Panc1 (cell line): ENCODE data around the gene CYP2C18. TPM values are rescaled to one million over a fixed set of nuclear protein-coding genes. Genes with fewer than 3 reads are reported as not detected.

Experiments
- ATAC-seq: fragments of 200-7000 bp; cut with Tn5 transposase; 2 replicates; pipeline ENCODE4 v1.9.1; 2020; ENCODE audit warnings: mild to moderate bottlenecking, moderate library complexity
- BruUV-seq: library from RNA; stranded (reverse); fragments of 400-500 nt; replicated peaks from 2 replicates; lab custom pipeline; 2021; lab: Mats Ljungman, UMichigan
- CTCF ChIA-PET: fragments of 300-600 bp; sonication (Branson Sonifier 250); formaldehyde crosslinking; loops from one replicate; lab custom pipeline; 2022; ENCODE audit warnings: antibody characterized with exemption; lab: Charles Lee
- POLR2A ChIA-PET: fragments of 300-600 bp; sonication (Branson Sonifier 250); formaldehyde crosslinking; loops from one replicate; lab custom pipeline; 2022; ENCODE audit warnings: antibody characterized with exemption; lab: Charles Lee
- DNase-seq: peaks from one replicate; pipeline ENCODE4 v3.0.0-alpha.2; 2010; ENCODE audit warnings: low read depth, low spot score
- H3K27ac ChIP-seq: 2 replicates; pipeline ENCODE4 v1.5.1; 2011; ENCODE audit warnings: mild to moderate bottlenecking, low read length, inconsistent platforms
- H3K27me3 ChIP-seq: fragments of 200-500 bp; sonication (Bioruptor generic); 2 replicates; pipeline ENCODE4 v1.6.0; 2014; ENCODE audit warnings: low read length, inconsistent platforms; ENCODE audit not compliant: control insufficient read depth, insufficient read depth
- H3K36me3 ChIP-seq: fragments of 200-500 bp; sonication (Bioruptor generic); 2 replicates; pipeline ENCODE4 v1.5.1; 2014; ENCODE audit warnings: inconsistent platforms, mild to moderate bottlenecking, low read length, moderate library complexity; ENCODE audit not compliant: control insufficient read depth, insufficient read depth
- H3K4me1 ChIP-seq: 2 replicates; pipeline ENCODE4 v1.5.1; 2011; ENCODE audit warnings: inconsistent platforms, mild to moderate bottlenecking, low read length, moderate library complexity; ENCODE audit not compliant: control insufficient read depth, insufficient read depth
- H3K4me3 ChIP-seq, 2 experiments: 2 replicates each; pipeline ENCODE4 v1.5.1; 2011 to 2012; ENCODE audit warnings: low read depth in 2 of 2, low read length in 2 of 2, mild to moderate bottlenecking in 2 of 2, inconsistent platforms in 1 of 2, moderate library complexity in 1 of 2
- H3K9me3 ChIP-seq: fragments of 200-500 bp; sonication (Bioruptor generic); 2 replicates; pipeline ENCODE4 v1.5.1; 2014; ENCODE audit warnings: low read depth, mild to moderate bottlenecking, inconsistent platforms, low read length, moderate library complexity; ENCODE audit not compliant: control insufficient read depth, insufficient read depth
- CTCF ChIP-seq: fragments of 450-650 bp; IDR thresholded peaks from 2 replicates; pipeline ENCODE4 v1.5.1; 2017; ENCODE audit warnings: mild to moderate bottlenecking
- POLR2AphosphoS5 ChIP-seq: IDR thresholded peaks from 2 replicates; pipeline ENCODE4 v1.6.1; 2012; ENCODE audit warnings: mild to moderate bottlenecking, low read depth, low read length, moderate library complexity
- SIN3A ChIP-seq: IDR thresholded peaks from 2 replicates; pipeline ENCODE4 v1.6.1; 2012; ENCODE audit warnings: low read depth, mild to moderate bottlenecking, low read length, moderate library complexity, borderline replicate concordance; ENCODE audit not compliant: insufficient read depth
- TCF7L2 ChIP-seq: IDR thresholded peaks from 2 replicates; pipeline ENCODE4 v1.6.1; 2011; ENCODE audit warnings: mild to moderate bottlenecking, low read depth, low read length, inconsistent platforms
- in situ Hi-C: cut with HindIII; loops from 2 replicates; pipeline ENCODE4 v1.10.0; 2016; ENCODE audit warnings: low sequenced_read_pairs, low pct_unique_long_range_greater_than_20kb
- intact Hi-C: fragments of 100-400 bp; cut with micrococcal nuclease; formaldehyde crosslinking; loops from one replicate; pipeline ENCODE4 v1.10.0; 2022; ENCODE audit not compliant: unreplicated experiment
- total RNA-seq: library from RNA; stranded (reverse); gene quantifications from one replicate; pipeline ENCODE4 v1.2.1, GENCODE V29; 2021; ENCODE audit not compliant: unreplicated experiment
- TF ChIP-seq, protein P1 (sequence below), 2 experiments: IDR thresholded peaks; 2 replicates each; pipeline ENCODE4 v1.6.1; 2011 to 2012; ENCODE audit warnings: low read depth in 2 of 2, control low read depth in 1 of 2, low read length in 1 of 2, mild to moderate bottlenecking in 1 of 2, moderate library complexity in 1 of 2; ENCODE audit not compliant: insufficient read depth in 1 of 2

CYP2C18 gene
- total RNA-seq, 1 experiment from 2014 or later = not detected

DNA sequence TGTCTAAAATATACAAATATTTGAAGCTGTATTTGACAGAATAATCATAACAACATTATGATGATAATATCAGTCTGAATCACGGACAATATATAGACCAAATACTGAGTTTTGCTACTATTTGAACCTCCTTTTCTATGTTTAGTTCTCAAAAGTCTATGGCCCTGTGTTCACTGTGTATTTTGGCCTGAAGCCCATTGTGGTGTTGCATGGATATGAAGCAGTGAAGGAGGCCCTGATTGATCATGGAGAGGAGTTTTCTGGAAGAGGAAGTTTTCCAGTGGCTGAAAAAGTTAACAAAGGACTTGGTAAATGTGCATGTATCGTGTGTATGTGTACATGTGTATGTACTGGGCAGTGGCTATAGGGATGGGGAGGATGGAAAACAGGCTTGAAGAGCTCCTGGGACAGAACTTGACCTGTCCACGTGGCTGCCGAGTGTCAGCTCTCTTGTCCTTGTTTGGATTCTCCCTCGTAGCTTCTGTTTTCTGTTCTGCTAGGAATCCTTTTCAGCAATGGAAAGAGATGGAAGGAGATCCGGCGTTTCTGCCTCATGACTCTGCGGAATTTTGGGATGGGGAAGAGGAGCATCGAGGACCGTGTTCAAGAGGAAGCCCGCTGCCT lies 4.2 kb downstream of the CYP2C18 start:
- no peak overlapping the region for H3K4me3 ChIP-seq
- no peaks in the 10 kb centered on the region for H3K4me1 ChIP-seq
- POLR2A ChIA-PET = no interaction called here
- in situ Hi-C loops = no loop called here
- CTCF ChIA-PET = no interaction called here
- no peaks in the 10 kb centered on the region for H3K36me3 ChIP-seq
- ATAC-seq = no peak
- DNase-seq = no peak
- intact Hi-C loops = no loop called here
- H3K27me3 ChIP-seq = no peaks in the 10 kb centered on the region
- H3K27ac ChIP-seq = no peak overlapping the region
- no TSS peak for BruUV-seq
- TF ChIP-seq, protein P1, sequence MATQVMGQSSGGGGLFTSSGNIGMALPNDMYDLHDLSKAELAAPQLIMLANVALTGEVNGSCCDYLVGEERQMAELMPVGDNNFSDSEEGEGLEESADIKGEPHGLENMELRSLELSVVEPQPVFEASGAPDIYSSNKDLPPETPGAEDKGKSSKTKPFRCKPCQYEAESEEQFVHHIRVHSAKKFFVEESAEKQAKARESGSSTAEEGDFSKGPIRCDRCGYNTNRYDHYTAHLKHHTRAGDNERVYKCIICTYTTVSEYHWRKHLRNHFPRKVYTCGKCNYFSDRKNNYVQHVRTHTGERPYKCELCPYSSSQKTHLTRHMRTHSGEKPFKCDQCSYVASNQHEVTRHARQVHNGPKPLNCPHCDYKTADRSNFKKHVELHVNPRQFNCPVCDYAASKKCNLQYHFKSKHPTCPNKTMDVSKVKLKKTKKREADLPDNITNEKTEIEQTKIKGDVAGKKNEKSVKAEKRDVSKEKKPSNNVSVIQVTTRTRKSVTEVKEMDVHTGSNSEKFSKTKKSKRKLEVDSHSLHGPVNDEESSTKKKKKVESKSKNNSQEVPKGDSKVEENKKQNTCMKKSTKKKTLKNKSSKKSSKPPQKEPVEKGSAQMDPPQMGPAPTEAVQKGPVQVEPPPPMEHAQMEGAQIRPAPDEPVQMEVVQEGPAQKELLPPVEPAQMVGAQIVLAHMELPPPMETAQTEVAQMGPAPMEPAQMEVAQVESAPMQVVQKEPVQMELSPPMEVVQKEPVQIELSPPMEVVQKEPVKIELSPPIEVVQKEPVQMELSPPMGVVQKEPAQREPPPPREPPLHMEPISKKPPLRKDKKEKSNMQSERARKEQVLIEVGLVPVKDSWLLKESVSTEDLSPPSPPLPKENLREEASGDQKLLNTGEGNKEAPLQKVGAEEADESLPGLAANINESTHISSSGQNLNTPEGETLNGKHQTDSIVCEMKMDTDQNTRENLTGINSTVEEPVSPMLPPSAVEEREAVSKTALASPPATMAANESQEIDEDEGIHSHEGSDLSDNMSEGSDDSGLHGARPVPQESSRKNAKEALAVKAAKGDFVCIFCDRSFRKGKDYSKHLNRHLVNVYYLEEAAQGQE (IDR thresholded peaks at IDR 0.05; ENCODE audit: insufficient read depth in 1 of 2, low read depth in 2 of 2, low read length in 1 of 2) = no peak
- TF ChIP-seq TCF7L2 (no peak), POLR2AphosphoS5 (no peak), SIN3A (no peak), CTCF (no peak)
- no peaks in the 10 kb centered on the region for H3K9me3 ChIP-seq

GRCh38 chr10:94706089-94706488 lies 22.6 kb downstream of the CYP2C18 start:
- H3K27me3 ChIP-seq = no peaks in the 10 kb centered on the region; the same call in 1 of the 2 replicates
- H3K4me1 ChIP-seq = no peaks in the 10 kb centered on the region
- intact Hi-C loops = no loop called here
- H3K36me3 ChIP-seq = no peaks in the 10 kb centered on the region
- POLR2A ChIA-PET = no interaction called here
- no TSS peak for BruUV-seq
- in situ Hi-C loops = no loop called here
- DNase-seq = no peak
- no peak overlapping the region for H3K27ac ChIP-seq
- no peak overlapping the region for H3K4me3 ChIP-seq
- CTCF ChIA-PET = no interaction called here
- no peaks in the 10 kb centered on the region for H3K9me3 ChIP-seq
- TF ChIP-seq POLR2AphosphoS5 (no peak), TCF7L2 (no peak), CTCF (no peak), SIN3A (no peak)
- TF ChIP-seq, protein P1 (IDR thresholded peaks at IDR 0.05; ENCODE audit: insufficient read depth in 1 of 2, low read depth in 2 of 2, low read length in 1 of 2) = no peak
- ATAC-seq = no peak
